Measurements from ENCODE around the gene KIAA2012. TPM values are rescaled to one million over a fixed set of nuclear protein-coding genes. Genes with fewer than 3 reads are reported as not detected.
A peak's percentile ranks its signal among the peaks of the same experiment; 100 is the strongest.
"Not testable (repeated sequence)": the region's sequence is repeated elsewhere in the genome, so short reads cannot be mapped to it uniquely, and the experiment has no call there.

KIAA2012 gene
- total RNA-seq, 1 donor from 2014 or later = not detected

DNA sequence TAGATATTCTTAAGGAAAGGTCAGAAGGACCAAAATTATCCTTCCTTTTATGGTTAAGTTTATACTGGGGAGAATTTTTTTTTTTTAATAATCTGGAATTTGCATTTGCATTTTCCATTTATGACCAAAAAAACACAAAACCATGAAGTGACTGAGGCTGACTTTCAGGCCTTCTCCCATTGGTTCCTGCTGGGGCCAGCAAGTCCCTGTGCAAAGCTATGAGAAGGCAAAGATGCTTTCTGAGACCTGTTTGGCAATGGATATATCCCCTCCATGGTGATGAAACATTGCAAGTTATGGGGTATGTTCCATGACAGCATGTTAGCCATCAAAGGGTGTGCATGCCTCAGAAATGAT, 60.8 kb downstream of the KIAA2012 start:
- ATAC-seq (no peak), DNase-seq (ENCODE audit: low spot score) (no peak)
- intact Hi-C loops (cut with DNase I) = no loop called here

- intact Hi-C loops (cut with DNase I) = no loop called here
- peak; percentile 98 for ATAC-seq
- peak; percentile 91 for DNase-seq (ENCODE audit: low spot score)
Observed at GRCh38 chr2:202135091-202135874, 62.2 kb downstream of the KIAA2012 start.

- DNase-seq (ENCODE audit: low spot score); ATAC-seq; intact Hi-C loops (cut with DNase I): not testable (repeated sequence)
Observed at GRCh38 chr2:202136039-202136438, 63.0 kb downstream of the KIAA2012 start.

GRCh38 chr2:202136526-202136925, 63.5 kb downstream of the KIAA2012 start:
- DNase-seq (ENCODE audit: low spot score) (no peak), ATAC-seq (no peak)
- intact Hi-C loops (cut with DNase I) = no loop called here

DNA sequence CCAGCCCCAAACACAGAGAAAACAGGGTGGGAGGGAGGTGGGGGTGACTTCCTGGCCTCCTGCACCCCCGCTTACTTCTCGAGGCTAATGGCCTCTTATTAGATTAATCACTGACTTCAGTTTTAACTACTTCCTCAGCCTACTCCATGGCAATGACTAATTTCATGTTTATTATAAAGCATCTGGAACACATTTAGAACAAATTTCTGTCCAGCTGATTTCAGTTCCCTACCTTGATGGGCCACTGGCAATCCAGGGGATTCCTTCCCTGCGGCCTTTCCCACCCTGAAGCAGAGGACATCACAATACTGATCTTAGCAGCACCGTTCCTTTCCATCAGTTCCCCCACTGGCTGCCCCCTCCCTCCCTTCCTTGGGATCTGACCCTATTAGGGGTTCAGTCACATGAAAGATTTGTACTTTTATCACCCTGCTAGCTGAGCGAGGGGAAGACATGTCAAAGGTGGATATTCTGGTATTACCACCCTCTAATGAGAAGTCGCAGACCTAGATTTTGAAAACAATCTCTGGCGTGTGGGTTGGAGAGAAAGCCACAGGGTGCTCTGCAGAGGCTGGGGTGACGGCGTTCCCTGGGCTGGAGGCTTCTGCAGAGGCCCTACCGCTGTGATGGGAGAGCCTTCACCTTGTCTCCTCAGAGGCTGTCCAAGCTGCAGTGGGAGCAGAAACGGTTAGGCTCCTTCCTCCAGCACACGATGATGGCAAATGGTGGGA, 67.6 kb downstream of the KIAA2012 start:
- ATAC-seq (no peak), DNase-seq (ENCODE audit: low spot score) (no peak)
- intact Hi-C loops (cut with DNase I) = no loop called here

- intact Hi-C loops (cut with DNase I) = no loop called here
- ATAC-seq = no peak
- DNase-seq (ENCODE audit: low spot score) = no peak
Observed at GRCh38 chr2:202141329-202141947, 68.4 kb downstream of the KIAA2012 start.

GRCh38 chr2:202142540-202142939, 69.5 kb downstream of the KIAA2012 start:
- no peak for ATAC-seq
- intact Hi-C loops (cut with DNase I) = no loop called here
- no peak for DNase-seq (ENCODE audit: low spot score)

GRCh38 chr2:202147775-202148174, 74.7 kb downstream of the KIAA2012 start:
- ATAC-seq = peak; percentile 83
- intact Hi-C loops (cut with DNase I) = no loop called here
- no peak for DNase-seq (ENCODE audit: low spot score)

GRCh38 chr2:202148515-202149154, 75.6 kb downstream of the KIAA2012 start:
- intact Hi-C loops (cut with DNase I) = no loop called here
- DNase-seq (ENCODE audit: low spot score) = peak; percentile 62
- peak; percentile 21 for ATAC-seq

DNA sequence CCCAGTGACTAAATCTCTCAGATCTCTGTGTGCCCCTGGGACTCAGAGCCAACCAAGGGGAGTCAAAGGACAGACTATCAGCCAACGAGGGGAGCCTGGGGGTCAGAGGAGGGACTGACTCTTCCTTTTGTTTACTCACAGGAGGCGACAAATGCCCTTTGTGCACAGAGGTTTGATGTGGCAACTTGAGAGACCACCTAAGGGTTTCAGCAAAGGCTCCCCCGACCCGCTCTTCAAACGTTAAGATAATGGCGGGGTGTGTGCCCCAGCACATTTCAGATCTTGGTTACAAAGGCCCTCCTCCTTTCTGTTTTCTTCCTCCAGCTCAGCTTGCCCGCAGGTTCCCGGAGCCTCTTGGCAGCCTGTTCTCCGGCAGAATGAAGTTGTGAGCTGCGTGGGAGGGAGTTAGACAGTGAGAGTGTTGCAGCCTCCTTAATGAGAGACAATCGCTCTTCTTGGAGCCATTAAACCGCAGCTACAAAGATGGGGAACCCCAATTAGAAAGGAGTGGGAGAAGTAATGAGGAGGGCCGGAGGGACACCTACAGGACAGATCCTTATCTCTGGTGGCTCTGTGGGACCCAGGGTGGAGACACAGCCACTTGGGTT, 76.2 kb downstream of the KIAA2012 start:
- peak; percentile 71 for DNase-seq (ENCODE audit: low spot score)

GRCh38 chr2:202149936-202150335, 76.9 kb downstream of the KIAA2012 start:
- no peak for ATAC-seq
- intact Hi-C loops (cut with DNase I) = no loop called here
- DNase-seq (ENCODE audit: low spot score) = no peak

More for the DNA sequence above, 76.2 kb downstream of the KIAA2012 start:
- ATAC-seq = peak; percentile 72
- intact Hi-C loops (cut with DNase I) = no loop called here

DNA sequence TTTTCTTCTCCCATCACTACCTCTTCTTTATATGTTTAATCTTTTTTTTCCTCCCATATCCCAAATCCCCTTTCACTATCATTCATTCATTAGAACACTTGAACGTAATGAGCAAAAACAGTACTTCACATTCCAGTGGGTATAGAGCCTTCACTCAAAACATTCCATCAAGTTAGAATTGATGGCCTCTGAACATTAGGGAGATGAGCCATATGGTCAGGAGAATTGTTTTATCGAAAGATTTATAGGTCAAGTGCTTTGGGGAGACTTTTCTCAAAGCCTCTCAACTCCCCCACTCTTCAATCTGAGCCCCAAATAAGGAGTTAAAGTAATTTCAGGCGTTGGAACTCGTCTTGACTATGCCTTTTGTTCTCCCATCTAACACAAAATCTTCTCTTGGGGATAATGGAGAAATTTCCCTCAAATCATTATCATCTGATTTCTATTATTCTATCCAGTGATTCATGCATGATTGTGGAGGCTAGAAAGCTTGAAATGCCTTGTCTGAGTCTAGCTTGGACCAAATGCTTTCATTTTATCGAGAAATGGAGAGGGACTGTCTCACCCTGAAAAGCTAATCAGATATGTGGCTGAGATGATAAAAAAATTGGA, 79.2 kb downstream of the KIAA2012 start:
- DNase-seq (ENCODE audit: low spot score) (no peak), ATAC-seq (no peak)
- intact Hi-C loops (cut with DNase I) = no loop called here

DNA sequence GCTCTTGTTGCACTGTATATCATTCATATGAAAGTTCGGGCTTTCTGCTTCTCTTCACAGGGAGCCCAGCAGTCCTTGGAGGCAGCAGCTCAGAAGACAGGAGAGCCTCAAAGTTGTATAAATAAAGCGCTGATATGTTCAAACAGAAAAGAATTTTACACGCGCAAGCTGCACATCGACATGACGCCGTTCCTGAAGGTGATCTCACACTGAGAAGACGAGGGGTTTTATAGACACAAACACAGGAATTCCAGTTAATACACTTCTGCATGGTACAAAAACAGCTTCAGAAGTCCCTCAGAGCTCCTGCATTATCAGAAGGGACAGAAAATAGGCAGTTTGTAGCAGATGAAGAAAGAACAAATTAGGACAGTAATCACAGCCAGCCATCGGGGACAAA, 81.6 kb downstream of the KIAA2012 start:
- intact Hi-C loops (cut with DNase I) = no loop called here
- DNase-seq (ENCODE audit: low spot score) = no peak
- no peak for ATAC-seq

DNA sequence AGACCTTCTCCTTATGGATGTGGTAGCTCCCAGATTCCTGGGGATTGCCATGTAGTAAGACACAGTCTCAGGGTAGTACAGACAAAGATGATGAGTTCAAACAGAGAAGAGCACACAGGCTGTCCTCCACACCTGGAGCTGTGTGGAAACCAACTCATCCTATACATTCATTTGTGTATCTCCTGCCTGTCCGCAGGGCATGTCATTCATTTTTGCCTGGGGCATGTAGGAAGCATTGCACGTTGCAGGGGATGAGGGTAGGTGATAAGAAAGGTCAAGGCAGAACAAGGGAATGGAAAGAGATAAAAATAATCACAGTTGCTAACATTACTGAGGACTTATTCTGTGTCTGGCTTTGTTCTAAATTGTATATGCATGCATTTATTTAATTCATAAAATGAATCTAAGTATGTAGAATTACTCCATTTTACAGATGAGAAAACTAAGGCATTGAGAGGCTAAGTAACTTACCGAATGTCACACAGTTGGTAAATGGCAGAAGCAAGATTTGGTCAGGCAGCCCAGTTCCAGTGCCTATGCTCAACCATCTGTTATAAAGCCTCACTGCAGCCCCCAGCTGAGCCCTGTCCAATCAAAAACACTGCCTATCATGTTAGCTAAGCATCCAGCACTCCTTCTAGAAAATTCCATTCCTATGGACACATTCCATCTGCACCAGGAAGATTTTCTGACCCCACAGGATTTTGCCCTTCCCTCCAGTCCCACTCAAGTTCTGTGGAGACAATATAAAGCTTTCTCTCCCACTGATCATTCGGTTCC, 84.3 kb downstream of the KIAA2012 start:
- ATAC-seq (no peak), DNase-seq (ENCODE audit: low spot score) (no peak)
- intact Hi-C loops (cut with DNase I) = no loop called here

DNA sequence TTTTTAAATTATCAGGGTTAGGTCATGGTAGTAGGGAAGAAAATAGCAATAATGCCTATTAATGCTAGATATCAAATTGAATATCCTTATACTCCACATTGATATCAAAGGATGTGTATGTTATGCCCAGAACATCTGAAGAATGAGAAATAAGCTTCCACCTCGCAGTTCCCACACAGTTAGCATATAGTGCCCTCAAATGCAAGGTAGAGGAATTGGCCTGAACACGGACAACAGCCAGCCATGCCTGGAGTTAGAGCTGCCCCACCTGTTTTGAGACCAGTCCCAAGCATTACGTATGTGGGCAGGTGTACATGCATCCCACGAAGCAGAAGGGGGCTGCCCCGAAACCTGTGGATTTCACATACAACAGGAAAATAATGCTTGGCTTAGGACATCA, 85.7 kb downstream of the KIAA2012 start:
- peak; percentile 76 for ATAC-seq
- DNase-seq (ENCODE audit: low spot score) = no peak
- intact Hi-C loops (cut with DNase I) = no loop called here

GRCh38 chr2:202161151-202161835, 88.2 kb downstream of the KIAA2012 start:
- intact Hi-C loops (cut with DNase I) = no loop called here
- no peak for DNase-seq (ENCODE audit: low spot score)
- ATAC-seq = no peak

DNA sequence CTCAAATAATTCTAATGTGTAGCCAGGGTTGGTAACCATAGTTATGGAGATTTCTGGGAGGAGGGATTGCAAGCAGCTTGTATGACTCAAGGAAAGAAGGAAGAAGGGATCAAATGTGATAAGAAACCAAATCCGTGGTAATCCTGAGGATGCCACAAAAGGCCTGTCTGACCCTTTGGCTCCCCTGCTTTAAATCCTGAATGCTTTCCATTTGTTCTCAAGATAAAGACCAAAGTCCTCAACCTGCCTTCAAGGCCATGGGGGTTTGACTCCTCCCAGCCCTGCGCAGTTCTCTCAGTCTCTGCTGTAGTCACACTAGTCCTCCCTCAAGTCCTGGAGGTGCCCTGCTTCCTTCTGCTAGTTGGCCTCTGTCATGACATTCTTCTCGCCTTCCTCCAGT, 91.4 kb downstream of the KIAA2012 start:
- ATAC-seq (no peak), DNase-seq (ENCODE audit: low spot score) (no peak)
- intact Hi-C loops (cut with DNase I) = no loop called here

GRCh38 chr2:202165208-202165607, 92.2 kb downstream of the KIAA2012 start:
- DNase-seq (ENCODE audit: low spot score) = no peak
- intact Hi-C loops (cut with DNase I) = no loop called here
- no peak for ATAC-seq

Data from sciatic nerve (tissue), 2 donors.